GM12878 (cell line): Measurements from ENCODE around the gene ZBTB24. TPM values are rescaled to one million over a fixed set of nuclear protein-coding genes. Genes with fewer than 3 reads are reported as not detected.

Experiments
- CUX1 ChIP-seq: IDR thresholded peaks from 2 replicates; pipeline ENCODE4 v1.6.1; 2012; ENCODE audit warnings: improper control_type of control experiment, low read depth, low read length; ENCODE audit not compliant: insufficient replicate concordance
- ESRRA ChIP-seq: IDR thresholded peaks from 2 replicates; pipeline ENCODE4 v1.6.1; 2012; ENCODE audit warnings: mild to moderate bottlenecking, low read length, improper control_type of control experiment
- GATAD2B ChIP-seq: fragments of 450-650 bp; conservative IDR thresholded peaks from 2 replicates; pipeline ENCODE4 v1.6.1; 2017; ENCODE audit warnings: low read depth, mild to moderate bottlenecking, moderate library complexity
- HDAC2 ChIP-seq: fragments of 200-600 bp; sonication (generic); IDR thresholded peaks from 2 replicates; pipeline ENCODE4 v1.6.1; 2017
- NR2C1 ChIP-seq: fragments of 450-650 bp; IDR thresholded peaks from 2 replicates; pipeline ENCODE4 v1.6.1; 2017; ENCODE audit warnings: antibody characterized with exemption, mild to moderate bottlenecking, moderate library complexity
- POLR2A ChIP-seq: IDR thresholded peaks from 2 replicates; pipeline ENCODE4 v1.6.1; 2011; ENCODE audit warnings: low read depth, mild to moderate bottlenecking, low read length
- RFX5 ChIP-seq: IDR thresholded peaks from 2 replicates; pipeline ENCODE4 v1.6.1; 2011; ENCODE audit warnings: low read depth, low read length, improper control_type of control experiment
- ZZZ3 ChIP-seq: IDR thresholded peaks from 2 replicates; pipeline ENCODE4 v1.6.1; 2011; ENCODE audit warnings: low read depth; ENCODE audit not compliant: control insufficient read depth, insufficient read length
- polyA plus RNA-seq, 11 experiments: library from polyadenylated mRNA; depleted of rRNA in 4 of 11; unstranded in 6 of 11; stranded (reverse) in 5 of 11; fragments of >200 nt; fragmentation: Nextera tagmentation in 4 of 11; fragmentation: Illumina TruSeq in 1 of 11; extraction: Ambion mirVana in 4 of 11; extraction: Trizol in 1 of 11; gene quantifications; 1 replicate in 1 of 11; 2 replicates in 10 of 11; pipeline versions ENCODE4 v1.2.1 to v1.2.3, GENCODE V29; 2011 to 2016; ENCODE audit warnings: inconsistent platforms in 2 of 11, missing spikeins in 2 of 11, low read depth in 1 of 11
- total RNA-seq, 4 experiments: library from RNA; depleted of rRNA in 3 of 4; stranded (reverse); fragments of >200 nt in 3 of 4; fragmentation: Illumina TruSeq in 1 of 4; extraction: Trizol in 1 of 4; gene quantifications; 2 replicates each; pipeline versions ENCODE4 v1.2.1 to v1.2.3, GENCODE V29; 2013 to 2021

The ZBTB24 gene
- total and polyA plus RNA-seq, 10 of the 15 experiments (the other 5 are each of a cell fraction or from before 2014, with no cell fraction given) = 2.9 to 17.7 (median 8.5) TPM

GRCh38 chr6:109449795-109450673 is 33.0 kb downstream of the ZBTB24 start (continued):
- TF ChIP-seq CUX1 (no peak), RFX5 (no peak), GATAD2B (no peak), HDAC2 (no peak), NR2C1 (no peak), ZZZ3 (no peak), POLR2A (no peak; the same call in 1 of the 2 replicates), ESRRA (no peak)
- TF ChIP-seq, all 136 proteins: peak for 0
